K562 (cell line): ENCODE data around the gene PTCH2. TPM values are rescaled to one million over a fixed set of nuclear protein-coding genes. Genes with fewer than 3 reads are reported as not detected.
A peak's percentile ranks its signal among the peaks of the same experiment; 100 is the strongest.

ENCODE experiments used
- E2F6 ChIP-seq, 2 experiments: IDR thresholded peaks; 2 replicates each; pipeline ENCODE4 v1.6.1; 2011; ENCODE audit warnings: borderline replicate concordance in 1 of 2, control low read depth in 1 of 2, low read depth in 1 of 2, low read length in 1 of 2, mild to moderate bottlenecking in 1 of 2, mixed read lengths in 1 of 2, moderate library complexity in 1 of 2; ENCODE audit not compliant: insufficient read depth in 1 of 2, insufficient read length in 1 of 2, poor library complexity in 1 of 2, severe bottlenecking in 1 of 2; ENCODE audit errors: extremely low read depth in 1 of 2
- MECOM ChIP-seq: fragments of 250-450 bp; sonication (Bioruptor Pico); IDR thresholded peaks from 2 replicates; pipeline ENCODE4 v1.8.0; 2022; ENCODE audit warnings: inconsistent platforms
- MEIS2 ChIP-seq: fragments of 450-650 bp; IDR thresholded peaks from 2 replicates; pipeline ENCODE4 v1.6.1; 2014; ENCODE audit warnings: mild to moderate bottlenecking; ENCODE audit not compliant: partially characterized antibody
- MGA ChIP-seq: fragments of 450-650 bp; IDR thresholded peaks from 2 replicates; pipeline ENCODE4 v1.6.1; 2016; ENCODE audit warnings: mild to moderate bottlenecking, moderate library complexity
- NFIC ChIP-seq: fragments of 450-650 bp; IDR thresholded peaks from 2 replicates; pipeline ENCODE4 v1.6.1; 2017; ENCODE audit warnings: mild to moderate bottlenecking, inconsistent platforms
- NKRF ChIP-seq: fragments of 450-650 bp; IDR thresholded peaks from 2 replicates; pipeline ENCODE4 v1.6.1; 2016; ENCODE audit warnings: borderline replicate concordance
- SRSF9 ChIP-seq: fragments of 200-400 bp; formaldehyde crosslinking; IDR thresholded peaks from 2 replicates; pipeline ENCODE4 v1.6.1; 2017; ENCODE audit warnings: low read depth, low read length, borderline replicate concordance
- TFAM ChIP-seq: fragments of 250-450 bp; sonication (Bioruptor Pico); conservative IDR thresholded peaks from 2 replicates; pipeline ENCODE4 v1.5.0; 2021; ENCODE audit warnings: mild to moderate bottlenecking, moderate library complexity
- ZNF140 ChIP-seq: fragments of 250-450 bp; sonication (Bioruptor Pico); IDR thresholded peaks from 2 replicates; pipeline ENCODE4 v1.8.0; 2021; ENCODE audit warnings: moderate library complexity, mild to moderate bottlenecking, inconsistent platforms
- ZNF354B ChIP-seq: fragments of 250-450 bp; sonication (Bioruptor Pico); IDR thresholded peaks from 2 replicates; pipeline ENCODE4 v1.4.0; 2020
- ZNF57 ChIP-seq: fragments of 450-650 bp; formaldehyde crosslinking; IDR thresholded peaks from 2 replicates; pipeline ENCODE4 v1.4.0; 2020; ENCODE audit warnings: mild to moderate bottlenecking, moderate library complexity
- ZNF778 ChIP-seq: fragments of 450-650 bp; formaldehyde crosslinking; IDR thresholded peaks from 2 replicates; pipeline ENCODE4 v1.4.0; 2020; ENCODE audit warnings: mild to moderate bottlenecking, moderate library complexity
- polyA plus RNA-seq, 8 experiments: library from polyadenylated mRNA; depleted of rRNA in 4 of 8; stranded (reverse) in 5 of 8; unstranded in 3 of 8; fragments of >200 nt; fragmentation: Nextera tagmentation in 2 of 8; fragmentation: Illumina TruSeq in 1 of 8; extraction: Ambion mirVana in 2 of 8; extraction: Trizol in 1 of 8; gene quantifications; 2 replicates each; pipeline versions ENCODE4 v1.2.1 to v1.2.3, GENCODE V29; 2011 to 2014; ENCODE audit warnings: inconsistent platforms in 1 of 8, missing spikeins in 1 of 8
- total RNA-seq, 7 experiments: library from RNA; depleted of rRNA in 6 of 7; stranded (reverse); fragments of >200 nt in 6 of 7; fragmentation: Illumina TruSeq in 2 of 7; extraction: Trizol in 2 of 7; gene quantifications; 2 replicates each; pipeline versions ENCODE4 v1.2.1 to v1.2.3, GENCODE V29; 2011 to 2021; ENCODE audit warnings: low replicate concordance in 1 of 7

PTCH2 gene
- total and polyA plus RNA-seq, 9 of the 15 experiments (the other 6 are each of a cell fraction or from before 2014, with no cell fraction given), result 0.15 to 27.3 (median 0.48) TPM; not detected in 1

GRCh38 chr1:44786138-44786840 lies 56.8 kb downstream of the PTCH2 start (continued):
- TF ChIP-seq MGA, result peak; percentile 44; the same call in 1 of the 2 replicates
- no peak for TF ChIP-seq TFAM (CRISPR knock-in tag)
- TF ChIP-seq E2F6 (IDR thresholded peaks at IDR 0.05; ENCODE audit: borderline replicate concordance in 1 of 2, extremely low read depth in 1 of 2, insufficient read depth in 1 of 2, insufficient read length in 1 of 2, low read depth in 1 of 2, low read length in 1 of 2, poor library complexity in 1 of 2, severe bottlenecking in 1 of 2), result peak; percentile 38 to 40
- no peak for TF ChIP-seq ZNF57 (CRISPR knock-in tag)
- TF ChIP-seq SRSF9, result no peak
- no peak for TF ChIP-seq ZNF140 (CRISPR knock-in tag)
- TF ChIP-seq NKRF, result no peak
- no peak for TF ChIP-seq NFIC
- TF ChIP-seq ZNF354B, result no peak
- no peak for TF ChIP-seq MECOM
- no peak for TF ChIP-seq MEIS2
- TF ChIP-seq ZNF778 (CRISPR knock-in tag), result no peak
